ENCODE results near the gene ATP8A2.

ATP8A2 gene

DNA sequence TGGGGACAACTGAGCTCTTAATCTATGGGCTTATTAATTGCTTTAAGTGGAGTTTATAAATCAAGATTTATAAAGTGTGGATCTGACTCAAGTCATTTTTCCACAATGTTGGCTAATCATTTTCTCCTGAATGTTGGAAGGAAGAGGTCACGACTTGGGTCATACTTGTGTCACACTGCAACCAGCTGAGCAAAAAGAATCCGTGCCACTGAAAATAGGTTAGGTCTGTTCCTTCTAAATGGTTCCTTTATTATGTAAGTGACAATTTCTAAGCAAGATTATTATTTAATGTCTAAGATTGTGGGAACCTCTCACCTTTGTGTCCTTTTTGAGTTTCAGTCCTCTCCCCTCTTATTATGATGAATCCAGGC is 501.5 kb downstream of the ATP8A2 start:
- DNase-seq (ENCODE audit: low read depth), result no peak
- TF ChIP-seq, protein P1, sequence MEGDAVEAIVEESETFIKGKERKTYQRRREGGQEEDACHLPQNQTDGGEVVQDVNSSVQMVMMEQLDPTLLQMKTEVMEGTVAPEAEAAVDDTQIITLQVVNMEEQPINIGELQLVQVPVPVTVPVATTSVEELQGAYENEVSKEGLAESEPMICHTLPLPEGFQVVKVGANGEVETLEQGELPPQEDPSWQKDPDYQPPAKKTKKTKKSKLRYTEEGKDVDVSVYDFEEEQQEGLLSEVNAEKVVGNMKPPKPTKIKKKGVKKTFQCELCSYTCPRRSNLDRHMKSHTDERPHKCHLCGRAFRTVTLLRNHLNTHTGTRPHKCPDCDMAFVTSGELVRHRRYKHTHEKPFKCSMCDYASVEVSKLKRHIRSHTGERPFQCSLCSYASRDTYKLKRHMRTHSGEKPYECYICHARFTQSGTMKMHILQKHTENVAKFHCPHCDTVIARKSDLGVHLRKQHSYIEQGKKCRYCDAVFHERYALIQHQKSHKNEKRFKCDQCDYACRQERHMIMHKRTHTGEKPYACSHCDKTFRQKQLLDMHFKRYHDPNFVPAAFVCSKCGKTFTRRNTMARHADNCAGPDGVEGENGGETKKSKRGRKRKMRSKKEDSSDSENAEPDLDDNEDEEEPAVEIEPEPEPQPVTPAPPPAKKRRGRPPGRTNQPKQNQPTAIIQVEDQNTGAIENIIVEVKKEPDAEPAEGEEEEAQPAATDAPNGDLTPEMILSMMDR (IDR thresholded peaks at IDR 0.05; ENCODE audit: insufficient read depth, low read depth, low read length, missing control alignments), result no peak
- no peak overlapping the region for H3K4me3 ChIP-seq (ENCODE audit: low read length)

DNA sequence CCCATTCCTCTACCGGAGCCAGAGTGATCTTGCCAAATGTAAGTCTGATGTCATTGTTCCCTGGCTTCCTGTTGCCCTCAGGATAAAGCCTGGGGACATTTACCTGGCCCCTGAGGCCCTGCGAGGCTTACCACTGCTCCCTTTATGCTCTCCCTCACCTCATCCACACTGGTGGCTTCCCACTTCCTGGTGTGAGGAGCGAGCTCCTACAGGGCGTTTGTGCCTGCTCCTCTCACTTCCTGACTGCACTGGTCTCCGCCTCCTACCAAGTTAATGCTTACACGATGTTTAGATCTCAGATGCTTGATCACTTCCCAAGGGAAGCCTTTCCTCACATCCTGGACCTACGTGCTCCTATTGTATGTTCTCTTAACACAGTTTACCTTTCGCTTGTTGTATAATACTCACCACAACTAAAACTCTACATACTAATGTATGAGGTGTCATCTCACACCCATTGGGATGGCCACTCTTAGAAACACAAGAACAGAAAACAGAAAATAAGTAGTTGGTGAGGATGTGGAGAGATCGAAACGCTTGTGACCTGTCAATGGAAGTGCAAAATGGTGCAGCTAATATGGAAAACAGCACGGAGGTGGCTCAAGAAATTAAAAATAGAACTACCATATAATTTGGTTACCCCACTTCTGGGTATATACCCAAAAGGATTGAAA is 502.4 kb downstream of the ATP8A2 start:
- no peak overlapping the region for H3K4me3 ChIP-seq (ENCODE audit: low read length)
- TF ChIP-seq, protein P1 (IDR thresholded peaks at IDR 0.05; ENCODE audit: insufficient read depth, low read depth, low read length, missing control alignments), result no peak
- DNase-seq (ENCODE audit: low read depth), result no peak

DNA sequence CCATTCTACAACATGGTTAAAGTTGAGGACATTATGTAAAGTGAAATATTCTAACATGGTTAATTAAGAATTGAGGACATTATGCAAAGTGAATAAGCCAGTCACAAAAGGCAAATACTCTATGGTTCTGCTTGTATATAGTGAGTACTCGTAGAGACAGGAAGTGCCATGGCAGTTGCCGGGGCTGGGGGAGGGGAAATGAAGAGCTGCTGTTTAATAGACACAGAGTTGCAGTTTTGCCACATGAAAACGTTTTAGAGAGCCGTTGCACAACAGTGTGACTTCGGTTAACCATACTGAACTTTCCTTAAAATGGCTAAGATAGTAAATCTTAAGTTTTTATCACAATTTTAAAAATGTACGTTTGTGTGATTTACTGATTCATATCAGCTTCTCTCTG is 503.1 kb downstream of the ATP8A2 start:
- no peak for DNase-seq (ENCODE audit: low read depth)
- H3K4me3 ChIP-seq (ENCODE audit: low read length), result no peak overlapping the region
- TF ChIP-seq, protein P1 (IDR thresholded peaks at IDR 0.05; ENCODE audit: insufficient read depth, low read depth, low read length, missing control alignments), result no peak

DNA sequence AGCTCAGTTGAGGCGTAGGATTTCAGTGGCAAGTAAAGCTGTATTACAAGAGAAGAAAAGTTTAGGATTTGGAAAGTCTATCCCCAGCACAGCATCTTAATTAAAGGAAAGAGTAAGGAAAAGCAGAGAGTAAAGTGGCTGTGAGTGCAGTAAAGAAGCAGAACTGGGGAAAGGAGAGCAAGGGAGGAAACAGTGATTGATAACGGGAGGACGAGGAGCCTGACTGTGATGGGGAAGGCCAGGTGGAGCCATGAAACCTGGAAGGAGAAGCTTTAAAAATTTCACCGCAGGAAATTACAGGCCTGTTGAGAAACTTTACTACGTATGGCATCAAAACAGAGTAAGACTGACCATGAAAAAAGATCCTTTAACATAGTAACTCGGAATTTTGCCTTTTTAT is 504.5 kb downstream of the ATP8A2 start:
- H3K4me3 ChIP-seq (ENCODE audit: low read length), result no peak overlapping the region
- TF ChIP-seq, protein P1 (IDR thresholded peaks at IDR 0.05; ENCODE audit: insufficient read depth, low read depth, low read length, missing control alignments), result no peak
- no peak for DNase-seq (ENCODE audit: low read depth)

DNA sequence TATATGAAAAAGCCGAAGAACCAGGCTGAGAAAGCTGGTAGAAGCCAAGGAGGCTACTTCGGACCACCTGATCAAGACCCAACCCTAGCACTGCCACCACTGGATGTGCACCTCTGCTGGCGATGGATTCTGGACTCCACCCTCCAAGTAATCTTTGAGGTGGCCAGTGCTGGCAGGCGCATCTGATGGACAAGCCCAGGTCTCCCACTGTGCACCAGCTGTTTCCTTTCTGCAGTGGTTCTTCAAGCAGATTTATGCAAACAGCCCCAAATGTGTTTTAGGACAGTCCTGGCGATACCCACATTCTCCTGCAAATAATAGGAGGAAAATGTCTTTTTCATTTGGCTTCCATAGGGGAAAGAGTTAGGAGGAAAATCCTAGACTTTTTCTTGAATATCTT is 507.7 kb downstream of the ATP8A2 start:
- no peak overlapping the region for H3K4me3 ChIP-seq (ENCODE audit: low read length)
- TF ChIP-seq, protein P1 (IDR thresholded peaks at IDR 0.05; ENCODE audit: insufficient read depth, low read depth, low read length, missing control alignments), result no peak
- DNase-seq (ENCODE audit: low read depth), result no peak

DNA sequence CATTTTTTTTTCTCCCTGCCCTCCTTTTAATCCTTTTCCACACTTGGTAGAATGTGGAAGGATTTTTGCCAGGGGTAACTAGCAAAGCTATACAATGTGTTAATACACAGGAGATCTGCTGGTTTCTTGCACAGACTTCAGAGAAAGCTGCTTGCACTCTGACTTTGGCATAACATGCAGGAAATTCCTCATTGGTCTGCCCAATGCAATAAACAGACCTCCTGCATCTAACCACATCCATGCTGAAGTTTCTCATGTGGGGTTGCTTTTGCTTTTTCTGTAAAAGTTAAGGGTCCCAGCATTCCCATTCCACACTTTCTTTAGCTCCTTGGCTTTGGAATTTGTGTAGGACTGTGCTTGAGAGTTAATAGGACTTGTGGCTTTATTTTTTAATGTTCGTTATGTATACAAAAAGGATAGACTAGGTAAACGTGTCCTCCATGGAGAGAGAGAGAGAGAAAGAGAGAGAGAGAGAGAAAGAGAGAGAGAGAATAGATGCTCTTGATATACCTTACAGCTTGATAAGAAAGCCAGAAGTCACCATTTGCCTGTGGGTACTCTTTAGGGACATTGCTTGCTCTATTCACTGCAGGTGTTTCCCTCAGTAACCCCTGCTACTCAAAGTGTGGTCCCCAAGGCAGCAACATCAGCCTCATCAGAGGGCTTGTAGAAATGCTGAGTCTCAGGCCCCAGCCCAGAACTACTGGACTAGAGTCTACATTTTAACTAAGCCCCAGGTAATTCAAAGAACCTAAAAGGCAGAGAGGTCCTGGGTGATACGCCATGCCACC is 509.6 kb downstream of the ATP8A2 start:
- no peak overlapping the region for H3K4me3 ChIP-seq (ENCODE audit: low read length)
- no peak for DNase-seq (ENCODE audit: low read depth)
- TF ChIP-seq, protein P1 (IDR thresholded peaks at IDR 0.05; ENCODE audit: insufficient read depth, low read depth, low read length, missing control alignments), result no peak
